Vagina (tissue), 2 donors: Measurements from ENCODE around the gene SLC9A1. TPM values are rescaled to one million over a fixed set of nuclear protein-coding genes. Genes with fewer than 3 reads are reported as not detected.

Source experiments
- DNase-seq, 2 donors: peaks; one replicate each; pipeline ENCODE4 v3.0.0-alpha.2; 2017; ENCODE audit errors: extremely low spot score in 2 of 2
- H3K27ac ChIP-seq: fragments of 200-600 bp; sonication (generic); one replicate; pipeline ENCODE4 v1.5.1; 2019
- H3K27me3 ChIP-seq: fragments of 200-600 bp; sonication (generic); one replicate; pipeline ENCODE4 v1.5.1; 2019
- H3K36me3 ChIP-seq, 2 donors: fragments of 200-600 bp; sonication (generic); one replicate each; pipeline ENCODE4 v1.5.1; 2017 to 2019
- H3K4me1 ChIP-seq: fragments of 200-600 bp; sonication (generic); one replicate; pipeline ENCODE4 v1.5.1; 2019
- H3K4me3 ChIP-seq, 2 donors: fragments of 200-600 bp; sonication (generic); 1 replicate in 1 of 2; 2 replicates in 1 of 2; pipeline ENCODE4 v1.5.1; 2016 to 2019
- H3K9me3 ChIP-seq: fragments of 200-600 bp; sonication (generic); one replicate; pipeline ENCODE4 v1.5.1; 2019
- CTCF ChIP-seq, 3 experiments: fragments of 450-650 bp in 2 of 3; fragments of 200-600 bp in 1 of 3; sonication (generic) in 1 of 3; IDR thresholded peaks; one replicate each; pipeline ENCODE4 v1.5.1; 2017 to 2019; ENCODE audit warnings: antibody characterized with exemption in 3 of 3, mild to moderate bottlenecking in 2 of 3, moderate library complexity in 2 of 3
- POLR2A ChIP-seq, 2 donors: fragments of 450-650 bp; IDR thresholded peaks; one replicate each; pipeline ENCODE4 v1.6.1; 2017; ENCODE audit warnings: antibody characterized with exemption in 2 of 2, mild to moderate bottlenecking in 2 of 2, moderate library complexity in 2 of 2
- POLR2AphosphoS5 ChIP-seq, 2 donors: sonication (generic); formaldehyde crosslinking; IDR thresholded peaks; one replicate each; pipeline ENCODE4 v1.9.0; 2017; ENCODE audit warnings: antibody characterized with exemption in 2 of 2, mild to moderate bottlenecking in 2 of 2, low read depth in 1 of 2; ENCODE audit not compliant: insufficient read depth in 1 of 2
- intact Hi-C: fragments of 100-400 bp; cut with DNase I; formaldehyde crosslinking; loops from one replicate; pipeline ENCODE4 v1.15.1; 2023
- total RNA-seq: library from RNA; depleted of rRNA; stranded (reverse); fragments of >200 nt; gene quantifications from one replicate; pipeline ENCODE4 v1.2.3, GENCODE V29; 2016

SLC9A1 gene
- total RNA-seq, 1 donor from 2014 or later, result 10.6 TPM

GRCh38 chr1:27133158-27133557 is 21.8 kb downstream of the SLC9A1 start:
- Histone ChIP-seq H3K27me3 (no peaks in the 10 kb centered on the region), H3K9me3 (no peaks in the 10 kb centered on the region), H3K4me1 (peaks cover 26% of the 10 kb centered on the region), H3K36me3 (no peaks in the 10 kb centered on the region), H3K4me3 (no peak overlapping the region), H3K27ac (no peak overlapping the region)
- intact Hi-C loops, result no loop called here
- no peak for TF ChIP-seq POLR2AphosphoS5 (IDR thresholded peaks at IDR 0.05; ENCODE audit: insufficient read depth in 1 of 2, low read depth in 1 of 2)
- TF ChIP-seq CTCF (IDR thresholded peaks at IDR 0.05), result no peak
- TF ChIP-seq POLR2A (IDR thresholded peaks at IDR 0.05), result no peak
- DNase-seq, result no peak

- no peak overlapping the region for H3K4me3 ChIP-seq
- no peaks in the 10 kb centered on the region for H3K9me3 ChIP-seq
- H3K27me3 ChIP-seq, result no peaks in the 10 kb centered on the region
- intact Hi-C loops, result no loop called here
- H3K36me3 ChIP-seq, result no peaks in the 10 kb centered on the region
- no peak for DNase-seq
- TF ChIP-seq POLR2A (IDR thresholded peaks at IDR 0.05), result no peak
- H3K27ac ChIP-seq, result no peak overlapping the region
- H3K4me1 ChIP-seq, result peaks cover 20% of the 10 kb centered on the region
These were observed 22.3 kb downstream of the SLC9A1 start for GRCh38 chr1:27132624-27133023.

- peaks cover 15% of the 10 kb centered on the region for H3K4me1 ChIP-seq
- no peak for TF ChIP-seq CTCF (IDR thresholded peaks at IDR 0.05)
- TF ChIP-seq POLR2AphosphoS5 (IDR thresholded peaks at IDR 0.05; ENCODE audit: insufficient read depth in 1 of 2, low read depth in 1 of 2), result no peak
- TF ChIP-seq POLR2A (IDR thresholded peaks at IDR 0.05), result no peak
- intact Hi-C loops, result no loop called here
- DNase-seq, result no peak
- no peaks in the 10 kb centered on the region for H3K27me3 ChIP-seq
- no peak overlapping the region for H3K27ac ChIP-seq
- H3K36me3 ChIP-seq, result no peaks in the 10 kb centered on the region
- H3K4me3 ChIP-seq, result no peak overlapping the region
- H3K9me3 ChIP-seq, result no peaks in the 10 kb centered on the region
These were observed 22.8 kb downstream of the SLC9A1 start for GRCh38 chr1:27132147-27132546.

GRCh38 chr1:27130798-27131197 is 24.1 kb downstream of the SLC9A1 start:
- TF ChIP-seq CTCF (IDR thresholded peaks at IDR 0.05), result no peak
- no peak for TF ChIP-seq POLR2A (IDR thresholded peaks at IDR 0.05)
- no peak for TF ChIP-seq POLR2AphosphoS5 (IDR thresholded peaks at IDR 0.05; ENCODE audit: insufficient read depth in 1 of 2, low read depth in 1 of 2)
- no peak overlapping the region for H3K27ac ChIP-seq
- H3K4me3 ChIP-seq, result no peak overlapping the region
- peaks cover 2% of the 10 kb centered on the region for H3K4me1 ChIP-seq
- H3K27me3 ChIP-seq, result no peaks in the 10 kb centered on the region
- intact Hi-C loops, result no loop called here
- no peaks in the 10 kb centered on the region for H3K9me3 ChIP-seq
- DNase-seq, result no peak
- H3K36me3 ChIP-seq, result no peaks in the 10 kb centered on the region

GRCh38 chr1:27129225-27129624 is 25.7 kb downstream of the SLC9A1 start:
- Histone ChIP-seq H3K9me3 (no peaks in the 10 kb centered on the region), H3K4me3 (no peak overlapping the region), H3K36me3 (no peaks in the 10 kb centered on the region), H3K27me3 (no peaks in the 10 kb centered on the region), H3K27ac (no peak overlapping the region), H3K4me1 (no peaks in the 10 kb centered on the region)
- intact Hi-C loops, result no loop called here
- DNase-seq, result no peak
- TF ChIP-seq CTCF (IDR thresholded peaks at IDR 0.05) (no peak), POLR2A (IDR thresholded peaks at IDR 0.05) (no peak), POLR2AphosphoS5 (IDR thresholded peaks at IDR 0.05; ENCODE audit: insufficient read depth in 1 of 2, low read depth in 1 of 2) (no peak)

GRCh38 chr1:27127419-27127818 is 27.5 kb downstream of the SLC9A1 start:
- Histone ChIP-seq H3K27ac (no peak overlapping the region), H3K27me3 (no peaks in the 10 kb centered on the region), H3K36me3 (no peaks in the 10 kb centered on the region), H3K4me3 (no peak overlapping the region), H3K9me3 (no peaks in the 10 kb centered on the region), H3K4me1 (peaks cover 7% of the 10 kb centered on the region)
- intact Hi-C loops, result no loop called here
- DNase-seq, result no peak
- TF ChIP-seq POLR2AphosphoS5 (IDR thresholded peaks at IDR 0.05; ENCODE audit: insufficient read depth in 1 of 2, low read depth in 1 of 2) (no peak), POLR2A (IDR thresholded peaks at IDR 0.05) (no peak), CTCF (IDR thresholded peaks at IDR 0.05) (no peak)
